ENCODE measurements around the gene RAB21.
"Not testable (repeated sequence)": the region's sequence is repeated elsewhere in the genome, so short reads cannot be mapped to it uniquely, and the experiment has no call there.

The RAB21 gene

GRCh38 chr12:71795901-71796300 lies 41.2 kb downstream of the RAB21 start:
- no peak for DNase-seq (ENCODE audit: low read depth in 2 of 2, low spot score in 1 of 2)

- no peak for DNase-seq (ENCODE audit: low read depth in 2 of 2, low spot score in 1 of 2)
Measured at GRCh38 chr12:71797531-71797930, 42.9 kb downstream of the RAB21 start.

GRCh38 chr12:71799106-71799505 lies 44.4 kb downstream of the RAB21 start:
- no peak for DNase-seq (ENCODE audit: low read depth in 2 of 2, low spot score in 1 of 2)

GRCh38 chr12:71800177-71800576 lies 45.5 kb downstream of the RAB21 start:
- no peak for DNase-seq (ENCODE audit: low read depth in 2 of 2, low spot score in 1 of 2)

GRCh38 chr12:71804505-71804904 lies 49.8 kb downstream of the RAB21 start:
- DNase-seq (ENCODE audit: low read depth in 2 of 2, low spot score in 1 of 2) = no peak

GRCh38 chr12:71810921-71811320 lies 56.3 kb downstream of the RAB21 start:
- DNase-seq (ENCODE audit: low read depth in 2 of 2, low spot score in 1 of 2) = no peak

- DNase-seq (ENCODE audit: low read depth in 2 of 2, low spot score in 1 of 2) = not testable (repeated sequence)
Measured at GRCh38 chr12:71815242-71815641, 60.6 kb downstream of the RAB21 start.

- DNase-seq (ENCODE audit: low read depth in 2 of 2, low spot score in 1 of 2) = not testable (repeated sequence)
Measured at GRCh38 chr12:71822088-71822487, 67.4 kb downstream of the RAB21 start.

- DNase-seq (ENCODE audit: low read depth in 2 of 2, low spot score in 1 of 2) = no peak
Measured at GRCh38 chr12:71828813-71829212, 74.2 kb downstream of the RAB21 start.

GRCh38 chr12:71837356-71837755 lies 82.7 kb downstream of the RAB21 start:
- no peak for DNase-seq (ENCODE audit: low read depth in 2 of 2, low spot score in 1 of 2)

- DNase-seq (ENCODE audit: low read depth in 2 of 2, low spot score in 1 of 2) = no peak
Measured at GRCh38 chr12:71838231-71838630, 83.6 kb downstream of the RAB21 start.

- no peak for DNase-seq (ENCODE audit: low read depth in 2 of 2, low spot score in 1 of 2)
Measured at GRCh38 chr12:71838676-71839075, 84.0 kb downstream of the RAB21 start.

GRCh38 chr12:71840231-71840847 lies 85.7 kb downstream of the RAB21 start:
- no peak for DNase-seq (ENCODE audit: low read depth in 2 of 2, low spot score in 1 of 2)

GRCh38 chr12:71846322-71846940 lies 91.8 kb downstream of the RAB21 start:
- DNase-seq (ENCODE audit: low read depth in 2 of 2, low spot score in 1 of 2) = no peak

GRCh38 chr12:71848212-71848611 lies 93.5 kb downstream of the RAB21 start:
- DNase-seq (ENCODE audit: low read depth in 2 of 2, low spot score in 1 of 2) = no peak

- no peak for DNase-seq (ENCODE audit: low read depth in 2 of 2, low spot score in 1 of 2)
Measured at GRCh38 chr12:71849109-71849851, 94.6 kb downstream of the RAB21 start.

All from stimulated activated CD8-positive, alpha-beta memory T cell treated with anti-CD3 and anti-CD28 coated beads, Interleukin-4, amount 100 ng/mL, for 4 hours (primary cell).